Aorta (tissue), 5 donors: ENCODE results near the gene SLC25A33. TPM values are rescaled to one million over a fixed set of nuclear protein-coding genes. Genes with fewer than 3 reads are reported as not detected.
"Not testable (repeated sequence)": the region's sequence is repeated elsewhere in the genome, so short reads cannot be mapped to it uniquely, and the experiment has no call there.

Source experiments
- ATAC-seq: fragments of 200-7000 bp; cut with Tn5 transposase; one replicate; pipeline ENCODE4 v1.9.1; 2022; ENCODE audit warnings: moderate library complexity; ENCODE audit not compliant: low FRiP score
- DNase-seq, 2 donors: peaks; one replicate each; pipeline ENCODE4 v3.0.0-alpha.2; 2020
- H3K27ac ChIP-seq, 2 donors: one replicate each; pipeline ENCODE4 v1.5.1; 2013; ENCODE audit warnings: low read length in 2 of 2, mild to moderate bottlenecking in 2 of 2, moderate library complexity in 2 of 2, control low read depth in 1 of 2, inconsistent platforms in 1 of 2, low read depth in 1 of 2
- H3K27me3 ChIP-seq, 2 donors: one replicate each; pipeline ENCODE4 v1.6.1; 2013; ENCODE audit warnings: control low read depth in 1 of 2, low read length in 1 of 2, mild to moderate bottlenecking in 1 of 2, moderate library complexity in 1 of 2; ENCODE audit not compliant: insufficient read depth in 2 of 2, control insufficient read depth in 1 of 2
- H3K36me3 ChIP-seq, 2 donors: one replicate each; pipeline ENCODE4 v1.6.1; 2013; ENCODE audit warnings: control low read depth in 1 of 2, low read length in 1 of 2, mild to moderate bottlenecking in 1 of 2; ENCODE audit not compliant: insufficient read depth in 2 of 2, control insufficient read depth in 1 of 2
- H3K4me1 ChIP-seq, 2 donors: one replicate each; pipeline ENCODE4 v1.6.1; 2013; ENCODE audit warnings: low read length in 2 of 2, control low read depth in 1 of 2, mild to moderate bottlenecking in 1 of 2, moderate library complexity in 1 of 2; ENCODE audit not compliant: insufficient read depth in 2 of 2, control insufficient read depth in 1 of 2
- H3K4me3 ChIP-seq, 2 donors: one replicate each; pipeline ENCODE4 v1.5.1; 2013; ENCODE audit warnings: low read length in 2 of 2, control low read depth in 1 of 2, mild to moderate bottlenecking in 1 of 2
- H3K9me3 ChIP-seq: one replicate; pipeline ENCODE4 v1.6.1; 2013; ENCODE audit warnings: mild to moderate bottlenecking, low read length; ENCODE audit not compliant: control insufficient read depth
- WGBS, 2 donors: extraction: QIAGEN DNeasy Blood & Tissue Kit; methylation state at CpG; one replicate each; pipeline ENCODE4 v1.1.7; 2013; 5-methylcytosine and 5-hydroxymethylcytosine counted together
- intact Hi-C, 2 donors: fragments of 100-400 bp; cut with DNase I; formaldehyde crosslinking; loops; one replicate each; pipeline versions ENCODE4 v1.14.2 to v1.15.0; 2022
- polyA plus RNA-seq, 2 donors: library from polyadenylated mRNA; stranded (reverse); fragments of 200-250 nt; gene quantifications; one replicate each; pipeline ENCODE4 v1.2.3, GENCODE V29; 2013
- total RNA-seq, 2 donors: library from RNA; stranded (reverse); fragmentation: NEBNext Ultra II Directional; extraction: Animal tissue kit (Norgen Biotek cat#: 25700); gene quantifications; one replicate each; pipeline ENCODE4 v1.2.1, GENCODE V29; 2021
- donor health status: healthy with polysubstance abuse.
- donor health status: Bipolar disorder and iron deficiency.
- donor health status: DM: no; HTN: no; CAD: no.
- donor health status: DM: no; HTN: no; CAD: no.
- donor health status: DM: yes; HTN: yes; CAD: no.

SLC25A33 gene
- total and polyA plus RNA-seq, 4 donors = 1.5 to 3.0 (median 2.1) TPM

- no peaks in the 10 kb centered on the region for H3K4me1 ChIP-seq
- intact Hi-C loops = no loop called here
Observed at GRCh38 chr1:9615316-9616063, 76.2 kb downstream of the SLC25A33 start.

GRCh38 chr1:9618909-9619679, 79.8 kb downstream of the SLC25A33 start:
- no peaks in the 10 kb centered on the region for H3K27me3 ChIP-seq
- no peaks in the 10 kb centered on the region for H3K36me3 ChIP-seq
- DNase-seq = no peak
- H3K4me3 ChIP-seq = no peak overlapping the region
- ATAC-seq = no peak
- H3K4me1 ChIP-seq = no peaks in the 10 kb centered on the region
- intact Hi-C loops = no loop called here
- no peaks in the 10 kb centered on the region for H3K9me3 ChIP-seq
- 76 to 78% methylated on average over 18 of the region's 18 CpGs for WGBS, 2 donors
- H3K27ac ChIP-seq = no peak overlapping the region

More at GRCh38 chr1:9615316-9616063, 76.2 kb downstream of the SLC25A33 start:
- H3K4me3 ChIP-seq = no peak overlapping the region
- no peak overlapping the region for H3K27ac ChIP-seq
- H3K36me3 ChIP-seq = no peaks in the 10 kb centered on the region
- no peaks in the 10 kb centered on the region for H3K9me3 ChIP-seq
- H3K27me3 ChIP-seq = no peaks in the 10 kb centered on the region
- 48 to 49% methylated on average over 16 of the region's 16 CpGs for WGBS, 2 donors
- ATAC-seq (peak; percentile 44), DNase-seq (peak; percentile 60 to 77)

GRCh38 chr1:9621032-9621431, 81.8 kb downstream of the SLC25A33 start:
- H3K9me3 ChIP-seq = no peaks in the 10 kb centered on the region
- no peaks in the 10 kb centered on the region for H3K4me1 ChIP-seq
- ATAC-seq (no peak), DNase-seq (no peak)
- no peaks in the 10 kb centered on the region for H3K27me3 ChIP-seq
- intact Hi-C loops = no loop called here
- no peaks in the 10 kb centered on the region for H3K36me3 ChIP-seq
- H3K4me3 ChIP-seq = no peak overlapping the region
- no peak overlapping the region for H3K27ac ChIP-seq

GRCh38 chr1:9624081-9624480, 84.8 kb downstream of the SLC25A33 start:
- no peaks in the 10 kb centered on the region for H3K9me3 ChIP-seq
- WGBS, 2 donors = 90 to 97% methylated on average over 2 of the region's 2 CpGs
- no peak for ATAC-seq
- H3K4me1 ChIP-seq = no peaks in the 10 kb centered on the region
- H3K27ac ChIP-seq = no peak overlapping the region
- intact Hi-C loops = no loop called here
- no peaks in the 10 kb centered on the region for H3K27me3 ChIP-seq
- H3K36me3 ChIP-seq = no peaks in the 10 kb centered on the region
- no peak overlapping the region for H3K4me3 ChIP-seq
- DNase-seq = no peak

GRCh38 chr1:9625030-9625429, 85.8 kb downstream of the SLC25A33 start:
- intact Hi-C loops, ATAC-seq: not testable (repeated sequence)

GRCh38 chr1:9626201-9626608, 86.9 kb downstream of the SLC25A33 start:
- no peak for ATAC-seq
- Histone ChIP-seq H3K27me3 (no peaks in the 10 kb centered on the region), H3K27ac (no peak overlapping the region), H3K4me1 (no peaks in the 10 kb centered on the region), H3K36me3 (no peaks in the 10 kb centered on the region), H3K4me3 (no peak overlapping the region), H3K9me3 (no peaks in the 10 kb centered on the region)
- 84 to 90% methylated on average over 9 of the region's 9 CpGs for WGBS, 2 donors
- intact Hi-C loops = loop anchor here (2.0 kb wide), 1 partner anchor 241 kb away; no protein-coding TSS in a partner anchor
- no peak for DNase-seq

More at GRCh38 chr1:9625030-9625429, 85.8 kb downstream of the SLC25A33 start:
- H3K4me1 ChIP-seq, H3K27me3 ChIP-seq, H3K4me3 ChIP-seq, H3K36me3 ChIP-seq, H3K9me3 ChIP-seq, DNase-seq, H3K27ac ChIP-seq: not testable (repeated sequence)
- 94 to 97% methylated on average over 2 to 3 of the region's 3 CpGs for WGBS, 2 donors

- intact Hi-C loops = no loop called here
- H3K4me3 ChIP-seq = no peak overlapping the region
- H3K9me3 ChIP-seq = no peaks in the 10 kb centered on the region
- no peaks in the 10 kb centered on the region for H3K27me3 ChIP-seq
- H3K36me3 ChIP-seq = no peaks in the 10 kb centered on the region
- H3K27ac ChIP-seq = no peak overlapping the region
- 79 to 82% methylated on average over 20 to 23 of the region's 23 CpGs for WGBS, 2 donors
- H3K4me1 ChIP-seq = no peaks in the 10 kb centered on the region
- no peak for DNase-seq
- ATAC-seq = no peak
Observed at GRCh38 chr1:9628541-9629444, 89.5 kb downstream of the SLC25A33 start.

GRCh38 chr1:9629445-9630201, 90.4 kb downstream of the SLC25A33 start:
- ATAC-seq (no peak), DNase-seq (peak in 1 of 2 donors; percentile 85)
- H3K27ac ChIP-seq = no peak overlapping the region
- H3K27me3 ChIP-seq = no peaks in the 10 kb centered on the region
- no peaks in the 10 kb centered on the region for H3K4me1 ChIP-seq
- H3K36me3 ChIP-seq = no peaks in the 10 kb centered on the region
- no peaks in the 10 kb centered on the region for H3K9me3 ChIP-seq
- intact Hi-C loops = no loop called here
- WGBS, 2 donors = 55 to 57% methylated on average over 29 of the region's 29 CpGs
- H3K4me3 ChIP-seq = no peak overlapping the region
